ACHN (cell line): ENCODE measurements around the gene CHD3.

Experiments
- DNase-seq: peaks from one replicate; pipeline ENCODE4 v3.0.0-alpha.2; 2015
- in situ Hi-C: cut with HindIII; loops from 2 replicates; pipeline ENCODE4 v1.10.0; 2017; ENCODE audit warnings: low sequenced_read_pairs, low pct_ligation_motif_present, low pct_unique_long_range_greater_than_20kb

The CHD3 gene

DNA sequence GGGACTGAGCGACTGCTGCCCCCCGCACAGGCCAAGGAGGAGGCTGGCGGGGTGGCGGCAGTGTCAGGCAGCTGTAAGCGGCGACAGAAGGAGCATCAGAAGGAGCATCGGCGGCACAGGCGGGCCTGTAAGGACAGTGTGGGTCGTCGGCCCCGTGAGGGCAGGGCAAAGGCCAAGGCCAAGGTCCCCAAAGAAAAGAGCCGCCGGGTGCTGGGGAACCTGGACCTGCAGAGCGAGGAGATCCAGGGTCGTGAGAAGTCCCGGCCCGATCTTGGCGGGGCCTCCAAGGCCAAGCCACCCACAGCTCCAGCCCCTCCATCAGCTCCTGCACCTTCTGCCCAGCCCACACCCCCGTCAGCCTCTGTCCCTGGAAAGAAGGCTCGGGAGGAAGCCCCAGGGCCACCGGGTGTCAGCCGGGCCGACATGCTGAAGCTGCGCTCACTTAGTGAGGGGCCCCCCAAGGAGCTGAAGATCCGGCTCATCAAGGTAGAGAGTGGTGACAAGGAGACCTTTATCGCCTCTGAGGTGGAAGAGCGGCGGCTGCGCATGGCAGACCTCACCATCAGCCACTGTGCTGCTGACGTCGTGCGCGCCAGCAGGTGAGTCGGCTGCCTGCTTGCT, 39.3 kb upstream of the CHD3 start:
- DNase-seq = no peak
- in situ Hi-C loops = no loop called here

DNA sequence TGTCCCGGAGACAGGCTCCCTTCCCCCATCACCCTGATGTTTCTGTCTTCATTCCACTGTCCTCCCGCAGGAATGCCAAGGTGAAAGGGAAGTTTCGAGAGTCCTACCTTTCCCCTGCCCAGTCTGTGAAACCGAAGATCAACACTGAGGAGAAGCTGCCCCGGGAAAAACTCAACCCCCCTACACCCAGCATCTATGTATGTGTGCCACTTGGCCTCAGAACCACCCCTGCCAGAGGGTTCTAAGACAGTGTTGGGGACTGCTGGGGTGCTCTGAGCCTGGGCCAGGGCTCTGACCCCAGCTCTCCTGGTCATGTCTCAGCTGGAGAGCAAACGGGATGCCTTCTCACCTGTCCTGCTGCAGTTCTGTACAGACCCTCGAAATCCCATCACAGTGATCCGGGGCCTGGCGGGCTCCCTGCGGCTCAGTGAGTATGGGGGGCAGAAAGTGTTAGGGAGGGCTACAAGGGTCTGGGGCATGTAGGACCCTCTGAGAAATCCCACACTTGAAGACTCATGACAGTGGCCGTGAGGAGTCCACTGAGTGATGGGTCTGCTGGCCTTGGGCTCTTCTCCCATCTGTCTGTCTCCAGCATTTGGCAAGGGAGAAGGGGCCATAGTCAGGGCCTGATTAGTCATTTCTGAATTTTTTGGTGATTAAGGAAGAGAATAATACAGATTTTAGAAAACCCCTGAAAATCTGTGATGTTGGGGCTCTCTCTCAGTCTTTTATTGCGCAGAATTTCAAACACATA, 38.7 kb upstream of the CHD3 start:
- in situ Hi-C loops = no loop called here
- no peak for DNase-seq

DNA sequence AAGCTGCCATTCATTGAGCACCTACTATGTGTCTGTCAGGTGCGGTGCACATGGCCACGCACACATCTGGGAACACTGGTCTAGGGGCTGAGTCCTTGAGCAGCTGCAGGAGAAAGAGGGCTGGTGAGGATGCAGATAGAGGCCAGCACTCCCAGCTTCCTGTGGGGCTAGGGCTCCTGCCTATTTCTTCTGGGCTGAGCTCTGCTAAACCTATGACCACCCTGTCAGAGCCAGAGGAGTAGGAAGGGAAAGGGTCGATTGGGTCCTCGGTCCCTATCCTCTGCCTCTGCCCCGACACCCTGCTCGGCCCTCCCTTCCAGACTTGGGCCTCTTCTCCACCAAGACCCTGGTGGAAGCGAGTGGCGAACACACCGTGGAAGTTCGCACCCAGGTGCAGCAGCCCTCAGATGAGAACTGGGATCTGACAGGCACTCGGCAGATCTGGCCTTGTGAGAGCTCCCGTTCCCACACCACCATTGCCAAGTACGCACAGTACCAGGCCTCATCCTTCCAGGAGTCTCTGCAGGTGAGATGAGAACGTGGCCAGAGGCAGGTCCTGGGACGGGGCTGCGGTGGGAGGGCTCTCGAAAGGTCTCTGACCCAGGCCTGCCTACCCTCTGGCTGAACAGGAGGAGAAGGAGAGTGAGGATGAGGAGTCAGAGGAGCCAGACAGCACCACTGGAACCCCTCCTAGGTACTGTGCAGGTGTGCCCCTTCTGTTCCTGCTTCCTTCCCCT, 37.7 kb upstream of the CHD3 start:
- in situ Hi-C loops = no loop called here
- DNase-seq = no peak

DNA sequence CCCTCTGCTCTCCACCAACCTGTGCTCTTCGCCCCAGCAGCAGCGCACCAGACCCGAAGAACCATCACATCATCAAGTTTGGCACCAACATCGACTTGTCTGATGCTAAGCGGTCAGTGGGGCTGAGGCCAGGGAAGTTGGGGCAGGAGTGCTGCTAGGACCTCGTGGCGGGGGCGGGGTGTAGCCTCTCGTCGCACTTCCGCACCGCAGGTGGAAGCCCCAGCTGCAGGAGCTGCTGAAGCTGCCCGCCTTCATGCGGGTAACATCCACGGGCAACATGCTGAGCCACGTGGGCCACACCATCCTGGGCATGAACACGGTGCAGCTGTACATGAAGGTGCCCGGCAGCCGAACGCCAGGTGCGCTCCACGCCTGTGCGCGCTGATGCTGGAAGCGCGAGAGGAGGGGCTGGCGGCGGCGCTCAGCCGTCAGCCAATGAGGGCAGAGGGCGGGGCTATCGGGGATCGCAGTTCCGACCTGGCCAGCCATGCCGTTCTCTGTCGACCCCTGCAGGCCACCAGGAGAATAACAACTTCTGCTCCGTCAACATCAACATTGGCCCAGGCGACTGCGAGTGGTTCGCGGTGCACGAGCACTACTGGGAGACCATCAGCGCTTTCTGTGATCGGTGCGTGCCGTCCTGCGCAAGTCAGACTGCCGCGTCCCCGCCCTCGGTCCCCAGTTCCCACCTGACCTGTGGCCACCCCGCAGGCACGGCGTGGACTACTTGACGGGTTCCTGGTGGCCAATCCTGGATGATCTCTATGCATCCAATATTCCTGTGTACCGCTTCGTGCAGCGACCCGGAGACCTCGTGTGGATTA, 36.9 kb upstream of the CHD3 start:
- in situ Hi-C loops = no loop called here
- DNase-seq = peak; percentile 90

DNA sequence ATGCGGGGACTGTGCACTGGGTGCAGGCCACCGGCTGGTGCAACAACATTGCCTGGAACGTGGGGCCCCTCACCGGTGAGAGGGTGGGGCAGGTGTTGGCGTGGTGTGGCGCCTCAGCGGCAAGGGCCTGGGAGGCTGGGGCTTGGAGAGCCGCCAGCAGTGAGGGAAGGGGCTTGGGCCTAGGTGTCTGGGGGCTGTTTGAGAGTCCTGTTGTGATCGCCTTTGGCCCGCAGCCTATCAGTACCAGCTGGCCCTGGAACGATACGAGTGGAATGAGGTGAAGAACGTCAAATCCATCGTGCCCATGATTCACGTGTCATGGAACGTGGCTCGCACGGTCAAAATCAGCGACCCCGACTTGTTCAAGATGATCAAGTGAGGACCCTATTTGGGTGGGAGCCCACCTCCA, 36.3 kb upstream of the CHD3 start:
- no peak for DNase-seq
- in situ Hi-C loops = no loop called here

DNA sequence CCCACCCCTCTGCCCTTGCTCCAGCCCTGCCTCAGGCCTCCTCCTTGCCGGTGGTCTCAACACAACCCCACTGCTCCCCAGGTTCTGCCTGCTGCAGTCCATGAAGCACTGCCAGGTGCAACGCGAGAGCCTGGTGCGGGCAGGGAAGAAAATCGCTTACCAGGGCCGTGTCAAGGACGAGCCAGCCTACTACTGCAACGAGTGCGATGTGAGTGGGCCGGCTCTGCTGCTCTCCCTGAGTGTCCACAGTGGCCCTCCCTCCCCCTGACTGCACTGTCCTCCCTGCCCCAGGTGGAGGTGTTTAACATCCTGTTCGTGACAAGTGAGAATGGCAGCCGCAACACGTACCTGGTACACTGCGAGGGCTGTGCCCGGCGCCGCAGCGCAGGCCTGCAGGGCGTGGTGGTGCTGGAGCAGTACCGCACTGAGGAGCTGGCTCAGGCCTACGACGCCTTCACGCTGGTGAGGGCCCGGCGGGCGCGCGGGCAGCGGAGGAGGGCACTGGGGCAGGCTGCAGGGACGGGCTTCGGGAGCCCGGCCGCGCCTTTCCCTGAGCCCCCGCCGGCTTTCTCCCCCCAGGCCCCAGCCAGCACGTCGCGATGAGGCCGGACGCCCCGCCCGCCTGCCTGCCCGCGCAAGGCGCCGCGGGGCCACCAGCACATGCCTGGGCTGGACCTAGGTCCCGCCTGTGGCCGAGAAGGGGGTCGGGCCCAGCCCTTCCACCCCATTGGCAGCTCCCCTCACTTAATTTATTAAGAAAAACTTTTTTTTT, 35.5 kb upstream of the CHD3 start:
- in situ Hi-C loops = no loop called here
- no peak for DNase-seq

DNA sequence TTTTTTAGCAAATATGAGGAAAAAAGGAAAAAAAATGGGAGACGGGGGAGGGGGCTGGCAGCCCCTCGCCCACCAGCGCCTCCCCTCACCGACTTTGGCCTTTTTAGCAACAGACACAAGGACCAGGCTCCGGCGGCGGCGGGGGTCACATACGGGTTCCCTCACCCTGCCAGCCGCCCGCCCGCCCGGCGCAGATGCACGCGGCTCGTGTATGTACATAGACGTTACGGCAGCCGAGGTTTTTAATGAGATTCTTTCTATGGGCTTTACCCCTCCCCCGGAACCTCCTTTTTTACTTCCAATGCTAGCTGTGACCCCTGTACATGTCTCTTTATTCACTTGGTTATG, 34.9 kb upstream of the CHD3 start:
- in situ Hi-C loops = no loop called here
- DNase-seq = no peak

DNA sequence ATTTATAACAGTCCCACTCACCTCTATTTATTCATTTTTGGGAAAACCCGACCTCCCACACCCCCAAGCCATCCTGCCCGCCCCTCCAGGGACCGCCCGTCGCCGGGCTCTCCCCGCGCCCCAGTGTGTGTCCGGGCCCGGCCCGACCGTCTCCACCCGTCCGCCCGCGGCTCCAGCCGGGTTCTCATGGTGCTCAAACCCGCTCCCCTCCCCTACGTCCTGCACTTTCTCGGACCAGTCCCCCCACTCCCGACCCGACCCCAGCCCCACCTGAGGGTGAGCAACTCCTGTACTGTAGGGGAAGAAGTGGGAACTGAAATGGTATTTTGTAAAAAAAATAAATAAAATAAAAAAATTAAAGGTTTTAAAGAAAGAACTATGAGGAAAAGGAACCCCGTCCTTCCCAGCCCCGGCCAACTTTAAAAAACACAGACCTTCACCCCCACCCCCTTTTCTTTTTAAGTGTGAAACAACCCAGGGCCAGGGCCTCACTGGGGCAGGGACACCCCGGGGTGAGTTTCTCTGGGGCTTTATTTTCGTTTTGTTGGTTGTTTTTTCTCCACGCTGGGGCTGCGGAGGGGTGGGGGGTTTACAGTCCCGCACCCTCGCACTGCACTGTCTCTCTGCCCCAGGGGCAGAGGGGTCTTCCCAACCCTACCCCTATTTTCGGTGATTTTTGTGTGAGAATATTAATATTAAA, 34.4 kb upstream of the CHD3 start:
- DNase-seq = no peak
- in situ Hi-C loops = no loop called here

DNA sequence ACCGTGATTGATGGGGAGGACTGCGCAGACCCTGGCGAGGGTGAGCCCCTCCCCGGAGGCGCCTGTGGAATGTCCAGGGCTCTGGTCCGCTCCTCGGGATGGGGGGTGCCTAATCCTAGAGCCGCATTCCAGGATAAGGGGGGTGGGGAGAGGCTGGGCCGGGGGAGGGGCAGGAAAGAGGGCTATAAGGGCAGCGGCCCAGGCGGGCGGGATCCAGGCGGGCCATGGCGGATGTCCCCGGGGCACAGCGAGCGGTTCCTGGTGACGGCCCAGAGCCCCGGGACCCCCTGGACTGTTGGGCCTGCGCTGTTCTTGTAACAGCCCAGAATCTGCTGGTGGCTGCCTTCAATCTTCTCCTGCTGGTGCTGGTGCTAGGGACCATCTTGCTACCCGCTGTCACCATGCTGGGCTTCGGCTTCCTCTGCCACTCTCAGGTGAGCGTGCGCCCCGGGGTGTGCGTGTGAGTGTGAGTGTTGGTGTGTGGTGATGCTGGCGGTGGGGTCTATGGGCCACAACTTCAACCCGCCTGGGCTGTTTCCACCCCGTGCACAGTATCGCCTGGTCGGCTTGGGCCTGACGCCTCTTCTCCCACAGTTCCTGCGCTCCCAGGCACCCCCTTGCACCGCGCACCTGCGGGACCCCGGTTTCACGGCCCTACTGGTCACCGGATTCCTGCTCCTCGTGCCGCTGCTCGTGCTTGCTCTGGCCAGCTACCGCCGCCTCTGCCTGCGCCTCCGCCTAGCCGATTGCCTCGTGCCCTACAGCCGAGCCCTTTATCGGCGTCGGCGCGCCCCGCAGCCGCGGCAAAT, 33.5 kb upstream of the CHD3 start, which contains the start of gene TMEM88:
Gene TMEM88, plus strand, starts transcription at position 216 of the 809 bp plus-strand sequence. Its CDS starts 9 bp downstream, at position 225.
- DNase-seq = no peak
- in situ Hi-C loops = no loop called here

DNA sequence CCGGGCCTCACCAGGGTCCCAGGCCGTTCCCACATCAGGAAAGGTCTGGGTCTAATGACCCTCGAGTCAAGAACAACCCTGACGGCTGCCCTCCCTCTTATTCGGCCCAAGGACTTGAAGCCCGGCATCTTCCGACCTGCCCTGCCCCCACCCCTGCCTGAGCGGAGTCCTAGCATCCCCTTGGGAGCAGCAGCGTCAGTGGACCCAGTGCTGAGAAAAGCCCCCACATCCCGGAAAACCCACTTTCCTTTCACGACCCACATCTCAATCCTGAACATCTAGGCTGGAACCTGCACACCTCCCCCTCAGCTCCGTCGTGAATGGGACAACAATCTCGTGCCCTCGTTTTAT, 33.0 kb upstream of the CHD3 start:
- in situ Hi-C loops = no loop called here
- no peak for DNase-seq

DNA sequence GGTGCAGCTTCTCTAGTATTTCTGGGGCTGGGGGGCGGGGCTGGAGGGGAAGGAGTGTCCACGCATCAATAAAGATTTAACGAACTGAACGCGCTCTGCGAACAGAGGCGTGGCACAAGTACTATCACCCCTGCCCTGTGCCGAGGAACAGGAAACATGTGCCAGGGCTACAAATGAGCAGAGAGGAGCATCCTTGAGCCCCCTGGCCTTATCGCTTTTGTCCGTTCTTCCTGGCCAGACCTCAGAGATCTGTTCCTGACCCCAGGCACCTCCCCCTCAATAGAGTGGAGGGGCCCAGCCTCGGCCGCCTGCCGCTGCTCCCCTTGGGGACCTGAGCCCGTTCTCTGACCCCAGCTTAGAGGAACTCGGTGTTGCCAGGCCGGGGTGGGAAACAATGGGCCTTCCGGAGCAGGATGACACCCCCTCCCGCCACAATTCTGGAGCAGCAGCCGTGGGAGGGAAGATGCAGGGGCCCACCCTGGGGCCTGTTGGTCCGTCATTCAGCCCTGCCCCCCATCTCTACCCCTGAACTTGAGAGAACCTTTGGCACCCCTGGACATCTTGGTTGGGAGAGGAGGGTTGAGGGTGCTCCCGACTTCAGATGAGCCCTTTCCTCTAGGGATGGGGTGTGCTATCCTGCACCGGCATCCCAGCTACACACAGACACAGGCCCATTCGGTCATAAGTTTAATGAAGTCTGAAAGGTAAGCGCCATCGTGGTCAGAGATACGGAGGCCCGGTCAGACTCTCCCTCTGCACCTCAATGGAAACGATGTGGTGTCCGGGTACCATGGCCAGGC, 32.4 kb upstream of the CHD3 start:
- DNase-seq = no peak

DNA sequence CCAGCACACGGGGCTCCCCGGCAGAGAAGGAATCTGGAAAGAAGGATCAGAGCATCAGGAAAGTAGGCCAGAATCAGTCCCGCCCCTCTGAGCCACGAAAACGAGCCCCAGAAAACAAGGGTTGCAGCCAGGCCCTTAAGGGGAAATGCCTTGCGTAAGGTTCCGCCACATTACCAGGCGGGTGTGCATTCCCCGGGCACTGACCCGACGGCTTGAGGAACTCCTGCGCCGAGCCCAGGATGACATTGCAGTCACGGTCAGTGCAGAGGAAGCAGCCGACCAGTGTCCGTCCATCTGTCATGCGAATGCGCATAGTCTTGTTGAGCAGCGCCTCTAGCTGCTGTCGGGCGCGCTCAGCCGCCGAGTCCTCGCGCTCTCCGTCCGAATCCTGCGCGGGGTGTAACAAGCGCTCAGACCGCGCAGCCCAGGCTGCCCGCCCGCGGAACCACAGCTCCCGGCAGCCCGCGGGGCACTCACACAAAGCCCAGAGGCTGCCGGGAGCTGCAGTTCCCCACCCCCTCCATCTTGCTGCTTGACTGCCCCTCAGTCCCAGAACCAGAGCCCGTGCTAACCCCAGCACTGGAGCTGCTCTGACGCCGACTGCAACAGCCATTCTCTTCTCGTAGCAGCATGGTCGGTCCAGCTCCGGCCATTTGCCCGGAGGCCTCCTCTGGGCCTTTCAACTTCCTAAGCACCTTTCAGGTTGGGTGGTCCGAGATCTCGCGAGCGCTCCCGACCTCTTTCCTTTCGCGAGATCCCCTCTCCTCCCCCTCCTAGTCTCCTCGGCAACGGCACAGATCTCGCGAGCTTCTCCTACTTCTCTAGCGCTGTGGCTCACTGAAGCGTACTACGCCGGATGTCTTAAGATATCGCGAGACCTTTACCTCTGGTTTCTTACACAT, 31.5 kb upstream of the CHD3 start, which contains the start of gene NAA38:
Gene NAA38, minus strand, starts transcription at position 749 of the 902 bp plus-strand sequence. Its CDS starts 96 bp downstream, at position 653.
- DNase-seq = peak; percentile 100
- in situ Hi-C loops = no loop called here

More for the DNA sequence above, 32.4 kb upstream of the CHD3 start:
- in situ Hi-C loops = no loop called here

DNA sequence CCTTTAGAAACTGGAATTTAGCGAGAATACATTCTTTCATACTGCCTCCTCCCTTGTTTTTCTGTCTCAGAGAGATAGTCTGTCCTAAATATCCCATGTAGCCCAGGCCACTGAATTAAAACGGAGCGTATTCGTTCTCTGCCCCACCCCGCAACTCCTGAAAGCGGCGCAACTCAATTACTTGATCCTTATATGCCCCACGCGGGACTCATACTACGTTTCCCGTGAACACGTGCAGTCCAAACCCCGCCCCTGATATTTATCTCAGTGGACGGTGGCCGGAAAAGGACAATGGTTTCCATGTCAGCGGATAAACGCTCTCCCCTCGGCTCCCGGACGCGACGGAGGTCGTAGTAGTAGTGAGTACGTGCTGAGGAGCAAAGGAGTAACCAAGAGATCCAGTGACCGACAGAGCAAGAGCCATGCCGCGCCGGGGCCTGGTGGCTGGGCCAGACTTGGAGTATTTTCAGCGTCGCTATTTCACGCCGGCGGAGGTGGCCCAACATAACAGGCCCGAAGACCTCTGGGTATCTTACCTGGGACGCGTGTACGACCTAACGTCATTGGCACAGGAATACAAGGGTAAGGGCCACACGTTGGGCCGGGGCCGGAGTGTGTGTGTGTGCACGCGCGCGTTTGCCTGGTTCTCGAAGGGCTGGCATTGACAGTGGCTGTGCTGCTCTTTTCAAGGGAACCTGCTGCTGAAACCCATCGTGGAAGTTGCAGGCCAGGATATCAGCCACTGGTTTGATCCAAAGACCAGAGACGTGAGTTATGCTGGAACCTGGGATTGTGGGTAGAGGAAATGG, 30.7 kb upstream of the CHD3 start, which contains the start of gene CYB5D1:
Gene CYB5D1, plus strand, starts transcription at position 291 of the 809 bp plus-strand sequence. Its CDS starts 132 bp downstream, at position 423.
- DNase-seq = peak; percentile 94
- in situ Hi-C loops = no loop called here

DNA sequence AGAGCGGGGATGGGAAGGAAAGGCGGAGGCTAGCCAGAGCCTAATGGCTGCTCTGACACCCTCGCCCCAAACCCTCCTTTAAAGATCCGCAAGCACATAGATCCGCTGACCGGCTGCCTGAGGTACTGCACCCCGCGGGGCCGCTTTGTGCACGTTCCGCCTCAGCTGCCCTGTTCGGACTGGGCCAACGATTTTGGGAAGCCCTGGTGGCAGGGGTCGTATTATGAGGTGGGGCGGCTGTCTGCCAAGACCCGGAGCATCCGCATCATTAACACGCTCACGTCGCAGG, 30.1 kb upstream of the CHD3 start:
- DNase-seq = peak; percentile 77
- in situ Hi-C loops = no loop called here

DNA sequence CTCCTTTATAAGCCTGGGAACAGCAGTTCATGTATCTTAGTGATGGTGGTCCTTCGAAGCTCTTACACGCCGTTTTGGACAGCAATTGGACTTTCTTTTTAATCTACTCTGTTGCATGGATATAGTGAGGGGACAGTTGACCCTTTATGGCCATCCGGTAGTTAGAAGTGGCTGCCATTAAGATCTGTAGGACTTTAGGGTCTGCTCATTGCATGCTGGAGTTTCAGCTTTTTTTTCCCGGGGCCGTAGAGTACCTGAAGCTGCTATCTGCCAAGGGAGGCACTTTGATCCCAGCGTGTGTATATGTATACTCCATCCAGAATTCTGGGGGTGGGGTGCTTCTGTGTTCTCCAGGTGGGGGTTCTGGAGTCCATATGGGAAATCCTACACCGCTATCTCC, 29.6 kb upstream of the CHD3 start:
- no peak for DNase-seq
- in situ Hi-C loops = no loop called here
